ENCODE data around the gene EEFSEC. TPM values are rescaled to one million over a fixed set of nuclear protein-coding genes. Genes with fewer than 3 reads are reported as not detected.

Gene EEFSEC
- total RNA-seq, 1 experiment from 2014 or later, result 14.6 TPM

DNA sequence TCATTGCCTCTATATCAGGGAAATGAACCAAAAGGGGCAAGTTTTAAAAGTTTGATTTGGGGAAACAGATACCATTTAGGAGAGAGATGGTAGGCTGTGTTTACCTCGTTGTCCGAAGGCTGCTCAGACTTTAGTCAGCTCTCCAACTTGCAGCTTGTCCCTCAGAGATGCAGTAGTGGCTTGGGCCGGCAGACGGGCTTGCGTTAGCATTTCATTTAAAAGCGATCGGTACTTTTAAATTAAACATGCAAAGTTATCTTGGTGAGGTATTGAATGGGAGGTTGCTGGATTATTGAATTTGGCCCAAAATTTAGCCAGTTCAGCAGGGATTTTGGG lies 26.2 kb downstream of the EEFSEC start:
- no TSS peak for BruUV-seq (replicated peaks)
- Mint-ChIP-seq H3K4me1 (ENCODE audit: insufficient read depth, unreplicated experiment) (peaks cover 6% of the 10 kb centered on the region), H3K36me3 (ENCODE audit: insufficient read depth, unreplicated experiment) (no peaks in the 10 kb centered on the region), H3K27ac (ENCODE audit: low read depth, unreplicated experiment) (no peak overlapping the region), H3K9me3 (ENCODE audit: unreplicated experiment) (no peaks in the 10 kb centered on the region), H3K4me3 (ENCODE audit: unreplicated experiment) (no peak overlapping the region), H3K27me3 (ENCODE audit: insufficient read depth, unreplicated experiment) (no peaks in the 10 kb centered on the region)
- no peak for DNase-seq (ENCODE audit: unreplicated experiment)
- CTCF ChIA-PET, result interaction anchor here (1.1 kb wide), 1 partner anchor 429 kb away, joined by 3 read pairs; no protein-coding TSS in a partner anchor
- TF ChIP-seq, protein P1, sequence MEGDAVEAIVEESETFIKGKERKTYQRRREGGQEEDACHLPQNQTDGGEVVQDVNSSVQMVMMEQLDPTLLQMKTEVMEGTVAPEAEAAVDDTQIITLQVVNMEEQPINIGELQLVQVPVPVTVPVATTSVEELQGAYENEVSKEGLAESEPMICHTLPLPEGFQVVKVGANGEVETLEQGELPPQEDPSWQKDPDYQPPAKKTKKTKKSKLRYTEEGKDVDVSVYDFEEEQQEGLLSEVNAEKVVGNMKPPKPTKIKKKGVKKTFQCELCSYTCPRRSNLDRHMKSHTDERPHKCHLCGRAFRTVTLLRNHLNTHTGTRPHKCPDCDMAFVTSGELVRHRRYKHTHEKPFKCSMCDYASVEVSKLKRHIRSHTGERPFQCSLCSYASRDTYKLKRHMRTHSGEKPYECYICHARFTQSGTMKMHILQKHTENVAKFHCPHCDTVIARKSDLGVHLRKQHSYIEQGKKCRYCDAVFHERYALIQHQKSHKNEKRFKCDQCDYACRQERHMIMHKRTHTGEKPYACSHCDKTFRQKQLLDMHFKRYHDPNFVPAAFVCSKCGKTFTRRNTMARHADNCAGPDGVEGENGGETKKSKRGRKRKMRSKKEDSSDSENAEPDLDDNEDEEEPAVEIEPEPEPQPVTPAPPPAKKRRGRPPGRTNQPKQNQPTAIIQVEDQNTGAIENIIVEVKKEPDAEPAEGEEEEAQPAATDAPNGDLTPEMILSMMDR (IDR thresholded peaks at IDR 0.05; ENCODE audit: unreplicated experiment), result no peak
- intact Hi-C loops (cut with micrococcal nuclease), result loop anchor here (10.0 kb wide), 1 partner anchor 235 kb away; no protein-coding TSS in a partner anchor
- POLR2A ChIA-PET, result interaction anchor here (0.7 kb wide), 1 partner anchor 10 kb away, joined by 3 read pairs; no protein-coding TSS in a partner anchor

DNA sequence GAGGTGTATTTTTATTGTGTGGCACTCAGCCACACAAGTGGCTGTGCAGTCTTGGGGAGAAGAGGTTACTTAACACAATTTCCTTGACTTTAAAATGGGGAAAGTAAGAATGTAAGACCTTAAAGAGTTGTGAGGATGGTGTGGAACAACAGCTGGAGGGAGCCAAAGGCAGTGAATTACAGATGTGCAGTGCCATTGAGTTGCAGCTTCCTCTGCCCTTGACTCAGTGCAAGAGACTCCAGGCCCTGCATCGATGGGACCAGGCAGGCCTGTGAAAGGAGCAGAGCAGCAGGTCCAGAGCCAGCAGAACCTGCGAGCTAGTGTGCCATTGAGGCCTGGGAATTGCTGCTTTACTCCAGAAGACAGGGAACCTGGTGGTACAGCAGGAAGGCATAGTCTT lies 27.2 kb downstream of the EEFSEC start:
- Mint-ChIP-seq H3K9me3 (ENCODE audit: unreplicated experiment) (no peaks in the 10 kb centered on the region), H3K4me1 (ENCODE audit: insufficient read depth, unreplicated experiment) (peaks cover under 1% of the 10 kb centered on the region), H3K27me3 (ENCODE audit: insufficient read depth, unreplicated experiment) (no peaks in the 10 kb centered on the region), H3K4me3 (ENCODE audit: unreplicated experiment) (no peak overlapping the region), H3K27ac (ENCODE audit: low read depth, unreplicated experiment) (peak overlapping the region; percentile 68), H3K36me3 (ENCODE audit: insufficient read depth, unreplicated experiment) (no peaks in the 10 kb centered on the region)
- BruUV-seq (replicated peaks), result no TSS peak
- DNase-seq (ENCODE audit: unreplicated experiment), result no peak
- ChIA-PET CTCF (no interaction called here), POLR2A (interaction anchor here (1.3 kb wide), 1 partner anchor 18 kb away, joined by 4 read pairs; no protein-coding TSS in a partner anchor)
- intact Hi-C loops (cut with micrococcal nuclease), result no loop called here
- TF ChIP-seq, protein P1 (IDR thresholded peaks at IDR 0.05; ENCODE audit: unreplicated experiment), result no peak

DNA sequence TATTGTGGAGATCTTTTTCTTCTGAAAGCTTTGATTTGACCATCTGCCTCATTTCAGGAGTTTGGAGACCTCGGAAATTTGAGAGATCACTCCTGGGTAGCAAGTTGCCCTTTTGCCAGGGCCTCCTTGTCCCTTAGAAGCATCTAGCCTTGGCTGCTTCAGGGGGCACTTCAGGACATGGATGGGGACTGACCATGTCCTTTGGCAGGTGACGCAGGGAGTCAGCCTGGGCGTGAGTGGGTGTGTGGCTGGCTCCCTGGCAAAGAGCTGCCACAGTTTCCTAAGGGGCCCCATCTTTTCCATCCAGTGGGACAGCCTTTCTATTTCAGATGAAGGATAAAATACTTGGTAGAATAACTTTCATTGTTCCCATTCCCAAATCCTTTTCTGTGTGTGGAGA lies 27.6 kb downstream of the EEFSEC start:
- Mint-ChIP-seq H3K9me3 (ENCODE audit: unreplicated experiment) (no peaks in the 10 kb centered on the region), H3K4me1 (ENCODE audit: insufficient read depth, unreplicated experiment) (no peaks in the 10 kb centered on the region), H3K4me3 (ENCODE audit: unreplicated experiment) (no peak overlapping the region), H3K27me3 (ENCODE audit: insufficient read depth, unreplicated experiment) (no peaks in the 10 kb centered on the region), H3K27ac (ENCODE audit: low read depth, unreplicated experiment) (no peak overlapping the region), H3K36me3 (ENCODE audit: insufficient read depth, unreplicated experiment) (no peaks in the 10 kb centered on the region)
- intact Hi-C loops (cut with micrococcal nuclease), result no loop called here
- no peak for DNase-seq (ENCODE audit: unreplicated experiment)
- ChIA-PET CTCF (no interaction called here), POLR2A (interaction anchor here (1.3 kb wide), 1 partner anchor 17 kb away, joined by 4 read pairs; no protein-coding TSS in a partner anchor)
- no TSS peak for BruUV-seq (replicated peaks)
- TF ChIP-seq, protein P1 (IDR thresholded peaks at IDR 0.05; ENCODE audit: unreplicated experiment), result no peak

DNA sequence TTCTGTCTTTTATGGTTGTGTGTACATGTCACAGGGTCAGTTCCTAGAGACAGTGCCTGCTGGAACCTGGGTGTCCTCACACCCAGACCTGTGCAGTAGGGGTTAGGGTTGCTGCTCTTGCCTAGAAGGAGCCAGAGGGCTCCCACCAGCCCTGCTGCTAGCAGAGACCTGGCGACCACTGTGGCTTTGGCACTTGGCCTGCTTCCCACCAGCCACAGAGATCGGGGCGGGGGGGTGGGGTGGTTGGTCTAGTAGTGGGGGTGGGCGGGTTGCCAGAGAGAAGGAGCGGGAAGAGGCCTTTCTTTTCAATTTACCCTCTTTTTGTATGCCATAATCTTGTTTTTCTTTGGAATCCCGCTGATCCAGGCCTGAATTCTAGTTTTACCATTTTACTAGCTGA lies 29.4 kb downstream of the EEFSEC start:
- Mint-ChIP-seq H3K27ac (ENCODE audit: low read depth, unreplicated experiment) (no peak overlapping the region), H3K27me3 (ENCODE audit: insufficient read depth, unreplicated experiment) (no peaks in the 10 kb centered on the region), H3K36me3 (ENCODE audit: insufficient read depth, unreplicated experiment) (no peaks in the 10 kb centered on the region), H3K9me3 (ENCODE audit: unreplicated experiment) (no peaks in the 10 kb centered on the region), H3K4me3 (ENCODE audit: unreplicated experiment) (no peak overlapping the region), H3K4me1 (ENCODE audit: insufficient read depth, unreplicated experiment) (no peaks in the 10 kb centered on the region)
- intact Hi-C loops (cut with micrococcal nuclease), result no loop called here
- TF ChIP-seq, protein P1 (IDR thresholded peaks at IDR 0.05; ENCODE audit: unreplicated experiment), result no peak
- DNase-seq (ENCODE audit: unreplicated experiment), result no peak
- POLR2A ChIA-PET, result no interaction called here
- no TSS peak for BruUV-seq (replicated peaks)
- CTCF ChIA-PET, result interaction anchor here (0.9 to 1.5 kb wide), 2 partner anchors 10 to 12 kb away, joined by 3 to 5 read pairs; no protein-coding TSS in a partner anchor

All from MCF 10A (cell line).